Tibial artery (tissue), 4 donors: Measurements from ENCODE around the gene PIR.
A peak's percentile ranks its signal among the peaks of the same experiment; 100 is the strongest.

ENCODE experiments used
- DNase-seq, 2 donors: peaks; one replicate each; pipeline ENCODE4 v3.0.0-alpha.2; 2019
- H3K27ac ChIP-seq, 2 donors: fragments of 200-600 bp; sonication (generic) in 1 of 2; 1 replicate in 1 of 2; 2 replicates in 1 of 2; pipeline ENCODE4 v1.5.1; 2018 to 2019; ENCODE audit warnings: mild to moderate bottlenecking in 1 of 2
- H3K27me3 ChIP-seq, 2 donors: fragments of 200-600 bp; sonication (generic) in 1 of 2; one replicate each; pipeline versions ENCODE4 v1.5.1 to v1.6.0; 2016 to 2019
- H3K36me3 ChIP-seq, 3 donors: fragments of 200-600 bp; sonication (generic) in 2 of 3; one replicate each; pipeline ENCODE4 v1.5.1; 2016 to 2019; ENCODE audit warnings: mild to moderate bottlenecking in 2 of 3
- H3K4me1 ChIP-seq, 4 donors: fragments of 200-600 bp; sonication (generic) in 2 of 4; 1 replicate in 3 of 4; 2 replicates in 1 of 4; pipeline ENCODE4 v1.5.1; 2016 to 2019
- H3K4me3 ChIP-seq, 2 donors: fragments of 200-600 bp; sonication (generic) in 1 of 2; 1 replicate in 1 of 2; 2 replicates in 1 of 2; pipeline ENCODE4 v1.5.1; 2018 to 2019; ENCODE audit warnings: mild to moderate bottlenecking in 2 of 2
- H3K9me3 ChIP-seq, 3 donors: fragments of 200-600 bp; sonication (generic) in 1 of 3; one replicate each; pipeline ENCODE4 v1.5.1; 2016 to 2019
- intact Hi-C: fragments of 100-400 bp; cut with DNase I; formaldehyde crosslinking; loops from one replicate; pipeline ENCODE4 v1.15.0; 2023; ENCODE audit warnings: low total_unique reads
- TF ChIP-seq, protein P1 (sequence below), 2 experiments: fragments of 200-600 bp in 1 of 2; fragments of 450-650 bp in 1 of 2; IDR thresholded peaks; one replicate each; pipeline ENCODE4 v1.5.1; 2017 to 2019; ENCODE audit warnings: antibody characterized with exemption in 2 of 2, mild to moderate bottlenecking in 1 of 2, moderate library complexity in 1 of 2

Gene PIR

DNA sequence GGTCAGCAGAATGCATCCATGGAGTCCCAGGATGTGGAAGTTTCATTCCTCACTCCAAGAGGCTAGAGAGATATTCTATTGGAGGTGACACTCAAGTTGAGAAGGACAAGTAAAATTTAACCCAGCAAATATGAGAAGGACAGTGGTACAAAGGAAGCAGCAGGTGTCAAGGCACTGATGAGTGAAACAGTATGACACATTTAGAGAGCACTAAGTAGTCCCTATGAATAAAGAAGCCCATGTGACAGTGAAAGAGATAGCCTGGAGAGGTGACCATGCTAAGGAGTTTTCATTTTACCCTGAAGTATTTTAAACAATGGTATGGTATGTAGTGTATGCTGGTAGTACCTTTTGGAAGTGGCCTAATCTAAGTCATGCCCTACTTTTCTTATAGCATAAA is 16.7 kb upstream of the PIR start:
- Histone ChIP-seq H3K4me1 (no peaks in the 10 kb centered on the region), H3K36me3 (no peaks in the 10 kb centered on the region), H3K9me3 (no peaks in the 10 kb centered on the region), H3K4me3 (no peak overlapping the region), H3K27ac (no peak overlapping the region), H3K27me3 (no peaks in the 10 kb centered on the region)
- DNase-seq: no peak
- intact Hi-C loops: no loop called here
- TF ChIP-seq, protein P1, sequence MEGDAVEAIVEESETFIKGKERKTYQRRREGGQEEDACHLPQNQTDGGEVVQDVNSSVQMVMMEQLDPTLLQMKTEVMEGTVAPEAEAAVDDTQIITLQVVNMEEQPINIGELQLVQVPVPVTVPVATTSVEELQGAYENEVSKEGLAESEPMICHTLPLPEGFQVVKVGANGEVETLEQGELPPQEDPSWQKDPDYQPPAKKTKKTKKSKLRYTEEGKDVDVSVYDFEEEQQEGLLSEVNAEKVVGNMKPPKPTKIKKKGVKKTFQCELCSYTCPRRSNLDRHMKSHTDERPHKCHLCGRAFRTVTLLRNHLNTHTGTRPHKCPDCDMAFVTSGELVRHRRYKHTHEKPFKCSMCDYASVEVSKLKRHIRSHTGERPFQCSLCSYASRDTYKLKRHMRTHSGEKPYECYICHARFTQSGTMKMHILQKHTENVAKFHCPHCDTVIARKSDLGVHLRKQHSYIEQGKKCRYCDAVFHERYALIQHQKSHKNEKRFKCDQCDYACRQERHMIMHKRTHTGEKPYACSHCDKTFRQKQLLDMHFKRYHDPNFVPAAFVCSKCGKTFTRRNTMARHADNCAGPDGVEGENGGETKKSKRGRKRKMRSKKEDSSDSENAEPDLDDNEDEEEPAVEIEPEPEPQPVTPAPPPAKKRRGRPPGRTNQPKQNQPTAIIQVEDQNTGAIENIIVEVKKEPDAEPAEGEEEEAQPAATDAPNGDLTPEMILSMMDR (IDR thresholded peaks at IDR 0.05): no peak

DNA sequence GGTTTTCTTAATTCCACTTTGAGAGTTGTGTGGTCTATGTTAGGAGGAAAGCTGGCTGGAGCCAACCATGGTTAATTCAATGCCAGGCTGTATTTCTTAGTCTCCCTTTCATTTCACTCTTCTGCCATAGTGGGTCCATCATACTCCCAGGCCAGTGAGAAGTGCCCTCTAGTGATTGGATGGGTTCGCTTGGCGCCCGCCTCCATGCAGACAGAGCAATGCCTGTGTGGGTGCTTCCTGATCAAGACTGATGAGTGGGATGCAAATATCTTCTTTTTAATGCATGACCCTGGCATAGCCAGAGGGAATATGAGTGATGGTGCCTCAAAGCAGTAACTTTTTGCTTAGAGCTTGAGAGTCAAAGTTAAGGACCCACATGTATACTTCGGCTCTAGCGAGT is 13.9 kb upstream of the PIR start:
- intact Hi-C loops: no loop called here
- Histone ChIP-seq H3K27ac (no peak overlapping the region), H3K4me1 (no peaks in the 10 kb centered on the region), H3K9me3 (no peaks in the 10 kb centered on the region), H3K27me3 (no peaks in the 10 kb centered on the region), H3K36me3 (no peaks in the 10 kb centered on the region), H3K4me3 (no peak overlapping the region)
- no peak for DNase-seq
- TF ChIP-seq, protein P1 (IDR thresholded peaks at IDR 0.05): no peak

DNA sequence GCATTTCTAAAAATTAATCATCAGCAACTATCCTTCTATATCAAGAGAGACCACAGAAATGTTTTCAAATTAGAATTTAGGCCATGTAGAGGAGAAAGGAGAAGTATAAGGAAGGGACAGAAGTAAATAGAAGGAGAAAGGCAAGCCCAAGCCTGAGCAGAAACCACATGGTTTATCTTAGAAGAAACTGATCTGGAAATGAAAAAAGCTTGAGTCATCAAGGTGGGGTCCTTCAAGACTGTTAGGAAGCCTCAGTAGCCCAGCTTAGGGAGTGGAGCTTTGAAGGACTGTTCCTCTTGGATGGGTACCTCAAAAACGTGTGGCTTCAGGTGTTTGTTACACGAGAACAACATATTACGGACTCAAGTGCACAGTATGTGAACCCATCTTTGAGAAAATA is 12.0 kb upstream of the PIR start:
- Histone ChIP-seq H3K27ac (no peak overlapping the region), H3K9me3 (no peaks in the 10 kb centered on the region), H3K4me1 (no peaks in the 10 kb centered on the region), H3K4me3 (no peak overlapping the region), H3K36me3 (no peaks in the 10 kb centered on the region), H3K27me3 (no peaks in the 10 kb centered on the region)
- TF ChIP-seq, protein P1 (IDR thresholded peaks at IDR 0.05): no peak
- no peak for DNase-seq
- intact Hi-C loops: no loop called here

DNA sequence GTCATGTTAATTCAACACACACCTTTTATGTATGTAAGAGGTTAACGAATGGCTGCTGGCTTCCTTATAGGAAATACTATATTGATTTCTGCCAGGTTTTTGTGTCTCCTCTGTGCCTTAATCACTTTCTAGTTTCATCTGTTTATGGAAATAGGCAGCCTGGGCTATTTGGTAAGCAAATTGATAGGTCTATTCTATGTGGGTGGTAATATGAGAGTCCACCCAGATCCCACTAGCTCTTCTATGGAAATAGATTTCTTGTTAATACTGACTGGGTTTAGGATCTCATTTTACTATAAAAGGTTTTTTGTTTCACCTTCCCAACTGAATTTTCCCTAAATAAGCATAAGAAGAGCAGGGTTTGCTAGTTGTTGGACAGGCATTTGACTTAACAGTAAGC is 11.5 kb upstream of the PIR start:
- H3K36me3 ChIP-seq: no peaks in the 10 kb centered on the region
- DNase-seq: no peak
- H3K4me1 ChIP-seq: no peaks in the 10 kb centered on the region
- intact Hi-C loops: no loop called here
- no peaks in the 10 kb centered on the region for H3K9me3 ChIP-seq
- TF ChIP-seq, protein P1 (IDR thresholded peaks at IDR 0.05): no peak
- no peak overlapping the region for H3K27ac ChIP-seq
- H3K4me3 ChIP-seq: no peak overlapping the region
- no peaks in the 10 kb centered on the region for H3K27me3 ChIP-seq

DNA sequence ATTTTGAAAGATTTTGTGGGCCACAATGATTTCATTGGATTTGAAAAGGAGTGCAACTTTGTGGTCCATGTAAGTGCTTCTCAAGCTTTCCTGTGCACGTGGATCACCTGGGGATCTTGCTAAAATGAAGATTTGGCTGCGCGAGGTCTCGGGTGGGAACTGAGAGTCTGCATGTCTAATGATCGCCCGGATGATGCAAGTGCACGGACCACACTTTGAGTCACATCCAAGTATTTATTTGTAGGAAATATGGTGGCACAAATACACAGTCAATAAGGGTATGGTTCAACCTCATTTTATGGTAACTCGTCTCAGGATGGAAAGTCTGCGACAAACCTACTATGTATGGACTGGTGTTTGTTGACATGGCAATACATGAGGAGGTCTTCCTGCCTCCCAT is 8.4 kb upstream of the PIR start:
- Histone ChIP-seq H3K36me3 (no peaks in the 10 kb centered on the region), H3K4me1 (no peaks in the 10 kb centered on the region), H3K4me3 (no peak overlapping the region), H3K27ac (no peak overlapping the region), H3K9me3 (no peaks in the 10 kb centered on the region), H3K27me3 (no peaks in the 10 kb centered on the region)
- TF ChIP-seq, protein P1 (IDR thresholded peaks at IDR 0.05): no peak
- DNase-seq: no peak
- intact Hi-C loops: no loop called here

DNA sequence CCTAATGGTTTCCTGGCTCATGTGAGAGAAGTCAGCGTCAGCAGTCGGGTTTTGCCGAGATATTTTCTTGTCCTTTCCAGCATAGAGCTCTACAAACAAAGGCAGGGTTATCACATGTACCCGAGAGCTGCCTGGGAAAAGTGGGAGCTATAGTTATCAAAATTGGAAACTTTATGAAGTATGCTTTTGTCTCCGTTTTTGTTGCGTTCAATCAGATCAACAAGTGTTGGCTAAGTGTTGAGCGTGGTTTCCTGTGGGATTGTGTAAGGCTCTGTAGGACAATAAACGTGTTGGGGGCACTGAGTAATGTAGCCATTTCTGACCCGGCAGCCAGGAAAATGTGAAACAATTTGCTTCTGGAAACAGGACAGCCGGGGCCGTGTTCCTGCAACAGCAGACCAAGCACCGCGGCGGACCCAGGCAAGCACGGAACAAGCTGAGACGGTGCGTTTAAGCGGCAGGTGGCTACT is 7.4 kb upstream of the PIR start, which contains the start of gene BMX:
Gene BMX, plus strand, starts transcription at position 311 of the 470 bp plus-strand sequence. CDS start 7,547 bp downstream, outside the sequence.
- Histone ChIP-seq H3K4me1 (no peaks in the 10 kb centered on the region), H3K27me3 (no peaks in the 10 kb centered on the region), H3K27ac (no peak within 1 kb of the TSS), H3K4me3 (no peak within 1 kb of the TSS), H3K9me3 (no peaks in the 10 kb centered on the region), H3K36me3 (no peaks in the 10 kb centered on the region)
- intact Hi-C loops: no loop called here
- TF ChIP-seq, protein P1 (IDR thresholded peaks at IDR 0.05): no peak
- DNase-seq: peak in 1 of 2 donors; percentile 31
